Kidney capillary endothelial cell (primary cell): Measurements from ENCODE around the gene DENND4C.
"Not testable (repeated sequence)": the region's sequence is repeated elsewhere in the genome, so short reads cannot be mapped to it uniquely, and the experiment has no call there.

Experiments used
- DNase-seq: peaks from one replicate; pipeline ENCODE4 v3.0.0-alpha.2; 2018; ENCODE audit warnings: low spot score

Gene DENND4C

GRCh38 chr9:19230355-19231125 is at the start of gene DENND4C:
TSS of gene DENND4C (plus strand) at chr9:19230693. CDS start at chr9:19276175, 45,482 bp downstream.
- DNase-seq: peak; percentile 67

DNA sequence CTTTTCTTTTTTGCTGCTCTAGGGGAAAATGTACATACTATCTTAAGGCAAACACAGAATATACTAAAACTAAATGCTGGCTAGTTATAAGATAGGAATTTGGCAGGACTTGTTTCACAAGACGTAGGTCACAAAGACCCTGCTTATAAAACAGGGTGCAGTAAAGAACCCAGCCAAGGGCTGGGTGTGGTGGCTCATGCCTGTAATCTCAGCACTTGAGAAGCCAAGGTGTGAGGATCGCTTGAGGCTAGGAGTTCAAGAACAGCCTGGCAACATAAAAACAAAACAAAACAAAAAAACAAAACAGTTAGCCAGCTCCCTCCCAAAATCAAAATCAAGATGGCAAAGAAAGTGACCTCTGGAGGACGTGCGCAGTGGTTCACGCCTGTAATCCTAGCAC is 49.5 kb upstream of the DENND4C start:
- DNase-seq: no peak

DNA sequence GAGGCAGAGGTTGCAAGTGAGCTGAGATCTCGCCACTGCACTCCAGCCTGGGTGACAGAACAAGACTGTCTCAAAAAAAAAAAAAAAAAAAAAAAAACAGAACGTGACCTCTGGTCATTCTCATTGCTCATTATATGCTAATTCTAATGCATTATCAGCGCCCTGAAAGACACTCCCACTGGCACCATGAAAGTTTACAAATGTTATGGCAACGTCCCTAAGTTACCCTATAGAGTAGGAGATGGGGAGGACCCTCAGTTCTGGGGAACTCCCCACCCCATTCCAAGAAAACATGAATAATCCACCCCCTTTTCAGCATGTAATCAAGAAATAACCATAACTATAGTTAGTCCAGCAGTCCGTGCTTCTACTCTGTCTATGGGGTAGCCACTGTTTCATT is 48.9 kb upstream of the DENND4C start:
- no peak for DNase-seq

DNA sequence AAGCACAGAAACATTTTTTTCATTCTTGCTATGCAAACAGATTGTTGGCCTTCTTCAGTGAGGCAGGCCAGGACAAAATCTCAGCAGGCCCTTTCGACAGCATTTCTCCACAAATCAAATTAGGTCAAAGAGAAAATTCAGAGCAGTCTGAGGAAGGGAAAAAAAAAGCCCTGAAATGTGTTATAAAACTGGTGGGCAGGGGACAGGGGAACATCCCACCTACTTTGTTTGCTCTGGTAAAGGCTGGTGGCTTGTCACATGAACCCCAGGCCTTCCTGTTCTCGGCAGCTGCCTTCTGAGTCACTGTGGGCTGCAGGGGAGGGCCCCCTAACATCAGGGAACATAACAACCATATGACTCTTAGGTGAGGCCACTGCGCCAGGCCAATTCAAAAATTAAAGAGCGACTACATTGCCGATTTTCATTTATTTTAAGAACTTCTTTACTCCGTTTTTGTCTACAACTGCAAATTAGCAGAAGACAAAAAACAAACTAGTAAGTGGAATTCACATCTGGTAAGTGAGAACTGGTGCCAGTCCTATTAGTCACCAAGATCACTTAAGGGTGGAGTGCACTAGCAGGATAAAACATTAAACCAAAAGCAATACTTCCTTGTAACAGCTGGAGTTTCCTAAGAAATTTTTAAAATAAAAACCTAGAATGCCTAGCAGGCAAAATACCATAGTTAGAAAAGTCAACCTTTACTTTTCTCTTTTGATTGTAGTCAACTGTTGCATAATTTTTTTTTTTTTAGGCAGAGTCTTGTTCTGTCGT is 46.2 kb upstream of the DENND4C start:
- peak; percentile 83 for DNase-seq

DNA sequence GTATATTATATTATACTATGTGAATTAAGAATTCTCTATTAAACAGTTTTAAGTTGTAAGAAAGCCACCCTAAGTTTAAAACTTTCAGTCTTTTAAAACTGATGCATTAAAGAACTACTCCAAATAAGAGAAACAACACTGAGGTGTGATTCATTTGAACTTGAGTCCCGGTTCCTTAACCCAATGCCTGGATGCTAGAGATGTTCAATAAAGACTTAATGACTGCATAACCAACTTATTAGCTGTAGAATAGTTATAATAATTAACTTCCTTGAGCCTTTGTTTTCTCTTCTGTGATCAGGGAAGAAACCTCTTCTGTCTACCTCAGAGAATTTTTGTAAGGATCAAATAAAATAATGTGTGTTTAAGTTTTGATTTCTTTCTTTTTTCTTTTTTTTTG is 45.3 kb upstream of the DENND4C start:
- DNase-seq: no peak

- no peak for DNase-seq
Measured at GRCh38 chr9:19186232-19186631, 44.3 kb upstream of the DENND4C start.

DNA sequence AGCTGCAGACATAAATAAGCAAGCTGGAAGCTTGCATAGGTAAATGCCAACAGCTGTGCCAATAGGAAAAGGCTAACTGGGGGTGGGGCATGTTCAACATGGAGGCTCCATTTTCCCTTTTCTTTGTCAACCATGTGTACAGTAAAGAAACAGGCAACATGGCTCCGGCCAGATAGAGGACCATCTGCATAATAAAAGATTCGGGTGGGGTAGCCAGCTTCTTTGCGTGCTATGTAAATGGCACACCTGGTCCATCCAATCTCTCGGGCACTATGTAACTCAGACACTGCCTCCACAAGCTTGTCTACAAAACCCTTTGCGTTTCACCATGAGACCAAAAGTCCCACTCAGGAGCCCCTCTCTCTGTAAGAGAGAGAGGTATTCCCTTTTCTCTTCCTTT is 41.7 kb upstream of the DENND4C start:
- DNase-seq: no peak

DNA sequence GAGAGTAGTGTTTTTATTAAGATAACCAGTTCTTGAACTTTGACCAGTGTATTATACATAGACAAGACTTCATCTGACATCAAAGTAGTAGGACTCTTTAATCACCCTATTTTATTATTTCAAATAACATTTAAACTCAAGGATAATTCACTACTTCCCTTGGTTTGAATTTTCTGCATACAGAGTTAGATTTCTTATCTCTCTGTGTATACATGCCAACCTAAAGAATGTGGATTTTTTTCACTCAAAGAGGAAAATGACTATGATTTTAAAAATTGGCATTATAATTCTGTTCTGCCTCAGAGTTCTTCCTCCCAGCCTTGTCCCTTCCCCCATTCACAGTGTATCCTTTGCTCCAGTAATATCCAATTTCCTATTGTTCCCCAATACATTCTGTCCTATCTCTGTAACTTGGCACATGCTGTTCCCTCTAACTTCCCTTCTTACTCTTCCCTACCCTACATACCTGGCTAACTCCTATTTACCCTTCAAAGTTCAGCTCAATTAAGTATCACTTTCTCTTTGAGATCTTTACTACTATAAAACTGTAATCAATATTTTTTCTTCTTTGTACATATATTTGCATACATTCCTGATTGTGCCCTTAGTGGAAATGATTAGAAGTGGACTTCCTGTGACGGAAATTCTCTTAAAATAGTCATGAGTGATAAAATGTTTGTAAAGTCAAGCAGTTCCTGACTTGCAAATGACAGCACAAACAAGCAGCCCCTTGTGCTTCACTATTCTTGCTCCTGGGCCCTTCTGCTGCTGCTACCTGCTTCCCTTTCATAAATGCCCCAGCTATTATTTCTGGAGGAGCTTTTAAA is 38.1 kb upstream of the DENND4C start:
- peak; percentile 38 for DNase-seq

GRCh38 chr9:19193029-19193324 is 37.5 kb upstream of the DENND4C start:
- DNase-seq: no peak

GRCh38 chr9:19193358-19193973 is 37.0 kb upstream of the DENND4C start:
- not testable (repeated sequence) for DNase-seq

DNA sequence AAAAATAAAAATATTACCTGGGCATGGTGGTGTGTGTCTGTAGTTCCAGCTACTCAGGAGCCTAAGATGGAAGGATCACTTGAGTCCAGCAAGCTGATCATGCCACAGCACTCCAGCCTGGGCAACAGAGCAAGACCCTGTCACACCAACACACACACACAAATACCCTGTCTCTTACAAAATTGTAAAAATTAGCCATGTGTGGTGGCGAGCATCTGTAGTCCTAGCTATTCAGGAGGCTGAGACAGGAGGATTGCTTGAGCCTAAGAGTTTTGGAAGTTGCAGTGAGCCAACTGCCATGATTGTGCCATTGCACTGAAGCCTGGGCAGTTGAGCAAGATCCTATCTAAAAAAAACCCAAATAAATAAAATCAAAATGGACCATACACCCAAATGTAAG is 32.1 kb upstream of the DENND4C start:
- DNase-seq: no peak

- DNase-seq: no peak
Measured at GRCh38 chr9:19199012-19199411, 31.5 kb upstream of the DENND4C start.

DNA sequence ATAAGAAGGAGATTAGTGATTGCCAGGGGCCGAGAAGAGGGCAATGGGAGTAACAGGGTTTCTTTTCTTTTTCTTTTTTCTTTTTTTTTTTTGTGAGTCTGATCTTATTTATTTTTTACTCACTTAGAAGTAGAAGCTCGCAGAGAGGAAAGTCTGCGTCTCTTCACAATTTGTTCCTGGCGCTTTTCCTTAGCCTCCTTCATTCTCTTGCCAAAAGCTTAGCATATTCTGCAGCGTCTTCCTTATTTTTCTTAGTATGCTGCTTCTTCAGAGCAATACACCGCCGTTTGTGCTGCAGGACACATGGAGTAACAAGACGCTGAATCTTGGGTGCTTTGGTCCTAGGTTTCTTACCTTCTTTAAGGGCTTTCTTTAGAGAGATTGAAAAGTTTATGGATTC is 30.3 kb upstream of the DENND4C start:
- no peak for DNase-seq

- no peak for DNase-seq
Measured at GRCh38 chr9:19201899-19202891, 28.3 kb upstream of the DENND4C start.

GRCh38 chr9:19203058-19203457 is 27.4 kb upstream of the DENND4C start:
- DNase-seq: no peak

DNA sequence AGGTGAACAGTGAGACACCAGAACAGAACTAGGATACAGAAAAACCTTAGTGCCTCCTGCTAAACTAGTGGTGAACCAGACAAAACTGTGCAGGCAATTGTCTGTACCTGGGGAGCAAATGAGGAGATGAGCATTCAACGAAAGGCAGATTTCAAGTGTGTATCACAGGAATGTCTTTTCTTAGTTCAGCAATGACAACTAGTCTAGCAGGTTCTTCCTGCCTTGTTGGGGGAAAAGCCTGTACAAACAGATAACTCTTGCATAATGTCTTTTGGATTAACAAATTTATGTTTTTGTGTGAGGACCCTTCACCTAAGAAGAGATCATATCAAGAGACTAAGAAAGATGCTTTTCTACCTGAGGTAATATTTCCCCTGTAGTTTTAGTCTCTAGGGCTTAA is 21.8 kb upstream of the DENND4C start:
- DNase-seq: no peak

- DNase-seq: no peak
Measured at GRCh38 chr9:19209188-19209587, 21.3 kb upstream of the DENND4C start.

DNA sequence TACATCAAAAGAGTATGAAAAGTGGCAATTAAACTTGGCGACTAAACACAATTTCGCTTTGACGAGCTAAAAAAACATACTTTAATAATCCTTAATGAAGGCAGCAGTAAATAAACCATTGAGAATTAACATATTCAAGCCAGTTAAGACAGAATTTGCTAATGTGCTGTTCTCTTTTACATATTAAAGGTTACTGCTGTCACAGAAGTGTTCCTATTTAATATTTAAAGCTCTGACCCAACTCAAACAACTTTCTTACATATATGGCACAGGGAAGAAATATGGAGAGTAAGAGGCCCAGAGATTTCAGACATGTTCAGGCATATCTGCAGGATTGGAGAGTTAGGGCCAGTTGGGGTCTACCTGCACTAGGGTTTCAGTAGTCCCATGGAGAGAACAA is 16.7 kb upstream of the DENND4C start:
- no peak for DNase-seq

- no peak for DNase-seq
Measured at GRCh38 chr9:19216466-19216865, 14.0 kb upstream of the DENND4C start.

DNA sequence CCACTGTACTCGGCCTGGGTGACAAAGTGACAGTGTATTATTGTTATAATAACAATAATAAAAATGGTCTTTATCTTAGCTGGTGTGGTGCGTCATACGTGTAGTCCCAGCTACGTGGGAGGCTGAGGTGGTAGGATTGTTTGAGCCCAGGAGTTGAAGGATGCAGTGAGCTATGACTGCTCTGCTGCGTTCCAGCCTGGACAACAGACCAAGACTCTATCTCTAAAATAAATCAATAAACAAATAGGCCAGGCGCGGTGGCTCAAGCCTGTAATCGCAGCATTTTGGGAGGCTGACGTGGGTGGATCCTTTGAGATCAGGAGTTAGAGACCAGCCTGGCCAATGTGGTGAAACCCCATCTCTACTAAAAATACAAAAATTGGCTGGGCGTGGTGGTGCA is 9.2 kb upstream of the DENND4C start:
- no peak for DNase-seq

DNA sequence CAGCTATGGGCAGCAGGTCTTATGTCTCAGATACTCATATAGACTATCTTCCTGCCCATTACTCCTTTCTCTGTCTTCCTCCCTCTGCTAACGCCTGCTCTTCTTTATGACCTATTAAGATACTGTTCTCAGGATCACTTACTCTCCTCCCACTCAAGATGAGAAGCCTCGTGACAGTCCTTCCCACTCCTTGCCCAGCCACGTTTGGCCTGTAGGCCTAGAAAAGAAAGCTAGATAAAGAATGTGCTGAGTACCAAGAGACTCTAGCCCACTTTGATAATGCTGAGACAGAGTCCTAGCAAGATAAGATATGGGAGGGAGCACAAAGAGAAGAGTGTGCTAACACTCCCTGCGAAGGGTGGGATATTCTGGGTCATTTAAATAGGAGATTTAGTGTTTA is 6.8 kb upstream of the DENND4C start:
- no peak for DNase-seq
